SK-N-MC (cell line): Measurements from ENCODE around the gene ERG28.
"Not testable (repeated sequence)": the region's sequence is repeated elsewhere in the genome, so short reads cannot be mapped to it uniquely, and the experiment has no call there.

Experiments used
- DNase-seq: peaks from one replicate; pipeline ENCODE4 v3.0.0-alpha.2; 2011; ENCODE audit warnings: low read depth, low spot score
- H3K27ac ChIP-seq: fragments of 200-600 bp; sonication (generic); 2 replicates; pipeline ENCODE4 v1.5.1; 2016; ENCODE audit warnings: mixed run types
- H3K36me3 ChIP-seq: fragments of 200-600 bp; sonication (generic); 2 replicates; pipeline ENCODE4 v1.6.1; 2017; ENCODE audit warnings: antibody characterized with exemption, low read length, mixed read lengths; ENCODE audit not compliant: insufficient read depth
- H3K4me3 ChIP-seq: fragments of 200-600 bp; sonication (generic); 2 replicates; pipeline ENCODE4 v1.5.1; 2016
- H3K9ac ChIP-seq: fragments of 200-600 bp; sonication (generic); 2 replicates; pipeline ENCODE4 v1.8.0; 2017; ENCODE audit warnings: mixed run types, mixed read lengths; ENCODE audit not compliant: insufficient read length
- H3K9me3 ChIP-seq: fragments of 200-600 bp; sonication (generic); 2 replicates; pipeline ENCODE4 v1.6.1; 2017; ENCODE audit warnings: low read depth, mild to moderate bottlenecking, antibody characterized with exemption, low read length, moderate library complexity, mixed read lengths
- EZH2 ChIP-seq: fragments of 200-600 bp; sonication (generic); IDR thresholded peaks from one replicate; pipeline ENCODE4 v1.6.1; 2017; ENCODE audit warnings: antibody characterized with exemption
- FOXP2 ChIP-seq: optimal IDR thresholded peaks from 2 replicates; pipeline ENCODE3; 2011; ENCODE audit warnings: mild to moderate bottlenecking, moderate library complexity; ENCODE audit not compliant: insufficient read depth; ENCODE audit errors: extremely low read length, control extremely low read depth
- POLR2AphosphoS5 ChIP-seq: IDR thresholded peaks from 2 replicates; pipeline ENCODE4 v1.6.1; 2012; ENCODE audit warnings: mild to moderate bottlenecking, low read depth, low read length, borderline replicate concordance

Gene ERG28

GRCh38 chr14:75609116-75609515 is 51.6 kb downstream of the ERG28 start:
- no peak for DNase-seq
- H3K27ac ChIP-seq: no peak overlapping the region
- TF ChIP-seq POLR2AphosphoS5: no peak
- no peak for TF ChIP-seq FOXP2
- TF ChIP-seq EZH2: no peak
- no peaks in the 10 kb centered on the region for H3K9me3 ChIP-seq
- H3K4me3 ChIP-seq: no peak overlapping the region
- H3K9ac ChIP-seq: no peak overlapping the region
- no peaks in the 10 kb centered on the region for H3K36me3 ChIP-seq

DNA sequence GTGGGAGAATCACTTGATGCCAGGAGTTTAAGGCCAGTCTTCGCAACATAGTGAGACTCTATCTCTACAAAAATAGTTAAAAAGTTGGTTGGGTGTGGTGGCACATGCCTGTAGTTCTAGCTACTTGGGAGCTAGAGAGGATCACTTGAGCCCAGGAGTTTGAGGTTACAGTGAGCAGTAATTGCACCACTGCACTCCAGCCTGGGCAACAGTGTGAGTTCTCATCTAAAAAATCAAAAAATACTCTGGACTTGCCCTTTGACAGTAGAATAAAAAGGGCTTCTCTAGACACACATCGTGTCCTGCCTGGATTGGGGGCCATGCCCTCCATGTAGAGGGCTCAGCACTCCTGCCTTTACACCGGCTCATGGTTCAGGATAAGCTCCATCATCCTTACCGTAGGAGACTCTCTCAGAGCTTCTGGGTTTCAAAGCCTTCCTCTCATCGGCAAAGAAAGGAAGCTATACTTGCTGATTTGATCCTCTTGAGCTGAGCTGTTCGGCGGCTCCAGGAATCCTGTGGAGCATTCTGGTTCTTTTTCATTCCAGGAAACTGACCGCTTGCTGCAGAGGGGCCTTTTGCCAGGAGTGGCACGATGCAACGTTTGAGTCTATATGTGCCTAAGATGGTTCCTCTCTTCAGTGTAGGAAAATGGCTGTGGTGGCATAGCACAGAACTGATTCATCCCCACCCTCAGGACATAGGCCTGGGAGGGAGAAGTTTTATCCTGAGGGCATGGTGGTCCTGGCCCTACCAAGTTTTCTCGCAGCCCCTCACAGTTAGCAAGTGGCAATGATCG is 52.6 kb downstream of the ERG28 start:
- Histone ChIP-seq H3K9ac (no peak overlapping the region), H3K4me3 (no peak overlapping the region), H3K9me3 (no peaks in the 10 kb centered on the region), H3K36me3 (no peaks in the 10 kb centered on the region), H3K27ac (no peak overlapping the region)
- no peak for DNase-seq
- no peak for TF ChIP-seq EZH2
- TF ChIP-seq FOXP2: no peak
- TF ChIP-seq POLR2AphosphoS5: no peak

- Histone ChIP-seq H3K9ac (no peak overlapping the region), H3K9me3 (no peaks in the 10 kb centered on the region), H3K4me3 (no peak overlapping the region), H3K36me3 (no peaks in the 10 kb centered on the region), H3K27ac (no peak overlapping the region)
- no peak for DNase-seq
- TF ChIP-seq FOXP2: no peak
- TF ChIP-seq EZH2: no peak
- no peak for TF ChIP-seq POLR2AphosphoS5
These were observed 53.6 kb downstream of the ERG28 start for GRCh38 chr14:75607044-75607443.

GRCh38 chr14:75605916-75606315 is 54.8 kb downstream of the ERG28 start:
- Histone ChIP-seq H3K9ac (no peak overlapping the region), H3K9me3 (no peaks in the 10 kb centered on the region), H3K36me3 (no peaks in the 10 kb centered on the region), H3K27ac (no peak overlapping the region), H3K4me3 (no peak overlapping the region)
- no peak for DNase-seq
- no peak for TF ChIP-seq POLR2AphosphoS5
- TF ChIP-seq EZH2: no peak
- TF ChIP-seq FOXP2: no peak

- TF ChIP-seq EZH2 (no peak), FOXP2 (no peak), POLR2AphosphoS5 (no peak)
- H3K9me3 ChIP-seq: no peaks in the 10 kb centered on the region
- H3K27ac ChIP-seq: no peak overlapping the region
- H3K9ac ChIP-seq: no peak overlapping the region
- DNase-seq: no peak
- H3K4me3 ChIP-seq: no peak overlapping the region
- no peaks in the 10 kb centered on the region for H3K36me3 ChIP-seq
These were observed 55.5 kb downstream of the ERG28 start for GRCh38 chr14:75604979-75605851.

DNA sequence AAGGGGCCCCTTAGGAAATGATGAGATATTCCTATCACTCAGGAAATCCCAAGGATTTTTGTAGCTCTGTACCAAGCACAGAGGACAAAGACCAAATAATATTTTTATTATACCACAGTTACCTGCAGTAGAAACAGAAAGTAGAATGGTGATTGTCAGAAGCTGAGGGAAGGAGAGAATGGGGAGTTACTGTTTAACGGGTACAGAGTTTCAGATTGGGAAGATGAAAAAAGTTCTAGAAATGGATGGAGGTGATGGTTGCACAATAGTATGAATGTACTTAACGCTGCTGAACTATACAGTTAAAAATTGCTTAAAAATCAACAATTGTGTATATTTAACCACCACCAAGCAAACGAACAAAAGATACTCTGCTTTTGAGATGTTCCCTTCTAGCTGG is 58.2 kb downstream of the ERG28 start:
- TF ChIP-seq POLR2AphosphoS5 (no peak), FOXP2 (no peak), EZH2 (no peak)
- Histone ChIP-seq H3K9me3 (no peaks in the 10 kb centered on the region), H3K4me3 (no peak overlapping the region), H3K27ac (no peak overlapping the region), H3K36me3 (no peaks in the 10 kb centered on the region), H3K9ac (no peak overlapping the region)
- DNase-seq: no peak

DNA sequence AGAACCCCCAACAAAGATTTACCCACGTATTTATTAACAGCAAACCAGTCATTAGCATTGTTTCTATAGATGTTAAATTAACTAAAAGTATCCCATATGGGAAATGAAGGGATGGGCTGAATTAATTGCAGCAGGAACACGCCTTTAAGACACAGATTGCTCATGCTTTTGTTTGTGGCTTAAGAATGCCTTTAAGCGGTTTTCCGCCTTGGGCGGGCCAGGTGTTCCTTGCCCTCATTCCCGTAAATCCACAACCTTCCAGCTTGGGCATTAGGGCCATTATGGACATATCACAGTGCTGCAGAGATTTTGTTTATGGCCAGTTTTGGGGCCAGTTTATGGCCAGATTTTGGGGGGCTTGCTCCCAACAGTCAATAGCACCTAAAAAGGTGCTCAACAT is 59.6 kb downstream of the ERG28 start:
- H3K9me3 ChIP-seq, DNase-seq, H3K27ac ChIP-seq, H3K36me3 ChIP-seq, H3K4me3 ChIP-seq, H3K9ac ChIP-seq: not testable (repeated sequence)

GRCh38 chr14:75600100-75600499 is 60.6 kb downstream of the ERG28 start:
- DNase-seq, H3K9me3 ChIP-seq, H3K27ac ChIP-seq, H3K4me3 ChIP-seq, H3K9ac ChIP-seq, H3K36me3 ChIP-seq: not testable (repeated sequence)
